Measurements from ENCODE around the gene PGLYRP2.
"Not testable (repeated sequence)": the region's sequence is repeated elsewhere in the genome, so short reads cannot be mapped to it uniquely, and the experiment has no call there.

The PGLYRP2 gene

GRCh38 chr19:15485768-15486167 is 6.5 kb upstream of the PGLYRP2 start:
- H3K4ac ChIP-seq (ENCODE audit: low read depth, low read length); H3K4me2 ChIP-seq (ENCODE audit: low read length); H4K8ac ChIP-seq (ENCODE audit: low read depth, low read length); H3K14ac ChIP-seq (ENCODE audit: low read length); H4K91ac ChIP-seq (ENCODE audit: low read depth, low read length); H3K27me3 ChIP-seq (ENCODE audit: insufficient read depth, low read length); H2BK5ac ChIP-seq (ENCODE audit: low read depth, low read length, poor library complexity); H4K12ac ChIP-seq (ENCODE audit: low read depth, low read length); H3K23ac ChIP-seq (ENCODE audit: low read length); H3K36me3 ChIP-seq (ENCODE audit: control insufficient read depth in 1 of 2, insufficient read depth in 2 of 2, low read length in 2 of 2); H3K4me1 ChIP-seq (ENCODE audit: control insufficient read depth in 1 of 2, insufficient read depth in 2 of 2, low read length in 2 of 2); H2BK12ac ChIP-seq (ENCODE audit: low read length); H3K27ac ChIP-seq (ENCODE audit: low read depth, low read length); H2AFZ ChIP-seq (ENCODE audit: insufficient read depth, low read length, poor library complexity); H3K79me2 ChIP-seq (ENCODE audit: control insufficient read depth, insufficient read depth, low read length, poor library complexity); H2BK120ac ChIP-seq (ENCODE audit: insufficient read depth, low read length, poor library complexity); H3K4me3 ChIP-seq (ENCODE audit: low read depth, low read length); H2AK5ac ChIP-seq (ENCODE audit: low read length); H3K79me1 ChIP-seq (ENCODE audit: low read length); H3K18ac ChIP-seq (ENCODE audit: low read length); H3K9ac ChIP-seq (ENCODE audit: low read length): not testable (repeated sequence)
- WGBS (ENCODE audit: extremely low coverage, insufficient coverage, insufficient read length) = no CpG with 5 or more reads among the region's 5 CpGs
- H3K9me3 ChIP-seq (ENCODE audit: insufficient read depth, low read depth, low read length) = peaks cover 11% of the 10 kb centered on the region
- peak; percentile 39 to 72 for DNase-seq

DNA sequence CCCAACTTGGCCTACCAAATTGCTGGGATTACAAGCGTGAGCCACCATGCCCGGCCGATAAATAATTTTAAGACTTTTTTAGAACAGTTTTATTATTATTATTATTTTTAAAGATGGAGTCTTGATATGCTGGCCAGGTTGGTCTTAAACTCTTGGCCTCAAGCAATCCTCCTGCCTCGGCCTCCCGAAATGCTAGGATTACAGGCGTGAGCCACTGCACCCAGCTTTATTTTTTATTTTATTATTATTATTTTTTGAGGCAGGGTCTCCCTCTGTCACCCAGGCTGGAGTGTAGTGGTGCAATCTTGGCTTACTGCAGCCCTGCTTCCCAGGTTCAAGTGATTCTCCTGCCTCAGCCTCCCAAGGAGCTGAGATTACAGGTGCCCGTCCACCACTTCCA is 1.7 kb upstream of the PGLYRP2 start:
- not testable (repeated sequence) for H4K12ac ChIP-seq (ENCODE audit: low read depth, low read length); H3K9ac ChIP-seq (ENCODE audit: low read length); H3K4me1 ChIP-seq (ENCODE audit: control insufficient read depth in 1 of 2, insufficient read depth in 2 of 2, low read length in 2 of 2); H3K4ac ChIP-seq (ENCODE audit: low read depth, low read length); H2BK5ac ChIP-seq (ENCODE audit: low read depth, low read length, poor library complexity); H3K18ac ChIP-seq (ENCODE audit: low read length); H3K4me2 ChIP-seq (ENCODE audit: low read length); H3K14ac ChIP-seq (ENCODE audit: low read length); DNase-seq; H2AFZ ChIP-seq (ENCODE audit: insufficient read depth, low read length, poor library complexity); H3K36me3 ChIP-seq (ENCODE audit: control insufficient read depth in 1 of 2, insufficient read depth in 2 of 2, low read length in 2 of 2); H2BK12ac ChIP-seq (ENCODE audit: low read length); H2AK5ac ChIP-seq (ENCODE audit: low read length); H3K79me2 ChIP-seq (ENCODE audit: control insufficient read depth, insufficient read depth, low read length, poor library complexity); H3K27me3 ChIP-seq (ENCODE audit: insufficient read depth, low read length); H4K8ac ChIP-seq (ENCODE audit: low read depth, low read length); H4K91ac ChIP-seq (ENCODE audit: low read depth, low read length); H3K79me1 ChIP-seq (ENCODE audit: low read length); H3K23ac ChIP-seq (ENCODE audit: low read length); H3K4me3 ChIP-seq (ENCODE audit: low read depth, low read length); H2BK120ac ChIP-seq (ENCODE audit: insufficient read depth, low read length, poor library complexity); H3K27ac ChIP-seq (ENCODE audit: low read depth, low read length)
- WGBS (ENCODE audit: extremely low coverage, insufficient coverage, insufficient read length) = no CpG with 5 or more reads among the region's 7 CpGs
- peaks cover 30% of the 10 kb centered on the region for H3K9me3 ChIP-seq (ENCODE audit: insufficient read depth, low read depth, low read length)

GRCh38 chr19:15476325-15476724 is 3.0 kb downstream of the PGLYRP2 start:
- no peak overlapping the region for H3K23ac ChIP-seq (ENCODE audit: low read length)
- H3K79me1 ChIP-seq (ENCODE audit: low read length) = no peaks in the 10 kb centered on the region

GRCh38 chr19:15475611-15476010 is 3.7 kb downstream of the PGLYRP2 start:
- H3K4me1 ChIP-seq (ENCODE audit: control insufficient read depth in 1 of 2, insufficient read depth in 2 of 2, low read length in 2 of 2) = no peaks in the 10 kb centered on the region
- H4K91ac ChIP-seq (ENCODE audit: low read depth, low read length) = no peak overlapping the region
- H4K8ac ChIP-seq (ENCODE audit: low read depth, low read length) = no peak overlapping the region
- no peak overlapping the region for H3K23ac ChIP-seq (ENCODE audit: low read length)
- no peak overlapping the region for H3K14ac ChIP-seq (ENCODE audit: low read length)
- H2AK5ac ChIP-seq (ENCODE audit: low read length) = no peak overlapping the region
- H3K4ac ChIP-seq (ENCODE audit: low read depth, low read length) = no peak overlapping the region
- H2AFZ ChIP-seq (ENCODE audit: insufficient read depth, low read length, poor library complexity) = no peak overlapping the region
- no peaks in the 10 kb centered on the region for H3K79me2 ChIP-seq (ENCODE audit: control insufficient read depth, insufficient read depth, low read length, poor library complexity)
- no peak overlapping the region for H3K9ac ChIP-seq (ENCODE audit: low read length)
- no peaks in the 10 kb centered on the region for H3K79me1 ChIP-seq (ENCODE audit: low read length)
- H3K4me3 ChIP-seq (ENCODE audit: low read depth, low read length) = no peak overlapping the region
- no peak overlapping the region for H4K12ac ChIP-seq (ENCODE audit: low read depth, low read length)
- H2BK5ac ChIP-seq (ENCODE audit: low read depth, low read length, poor library complexity) = no peak overlapping the region
- no peak overlapping the region for H2BK120ac ChIP-seq (ENCODE audit: insufficient read depth, low read length, poor library complexity)
- H3K9me3 ChIP-seq (ENCODE audit: insufficient read depth, low read depth, low read length) = peaks cover 32% of the 10 kb centered on the region
- no peak overlapping the region for H3K27ac ChIP-seq (ENCODE audit: low read depth, low read length)
- no peak overlapping the region for H3K4me2 ChIP-seq (ENCODE audit: low read length)
- no peaks in the 10 kb centered on the region for H3K27me3 ChIP-seq (ENCODE audit: insufficient read depth, low read length)
- no peak overlapping the region for H2BK12ac ChIP-seq (ENCODE audit: low read length)
- no CpG with 5 or more reads among the region's 10 CpGs for WGBS (ENCODE audit: extremely low coverage, insufficient coverage, insufficient read length)
- no peaks in the 10 kb centered on the region for H3K36me3 ChIP-seq (ENCODE audit: control insufficient read depth in 1 of 2, insufficient read depth in 2 of 2, low read length in 2 of 2)
- no peak for DNase-seq
- H3K18ac ChIP-seq (ENCODE audit: low read length) = no peak overlapping the region

More at GRCh38 chr19:15476325-15476724, 3.0 kb downstream of the PGLYRP2 start:
- no peak for DNase-seq
- H3K9me3 ChIP-seq (ENCODE audit: insufficient read depth, low read depth, low read length) = peaks cover 34% of the 10 kb centered on the region
- H3K4me1 ChIP-seq (ENCODE audit: control insufficient read depth in 1 of 2, insufficient read depth in 2 of 2, low read length in 2 of 2) = no peaks in the 10 kb centered on the region
- no peak overlapping the region for H4K12ac ChIP-seq (ENCODE audit: low read depth, low read length)
- H2BK12ac ChIP-seq (ENCODE audit: low read length) = no peak overlapping the region
- H3K36me3 ChIP-seq (ENCODE audit: control insufficient read depth in 1 of 2, insufficient read depth in 2 of 2, low read length in 2 of 2) = no peaks in the 10 kb centered on the region
- no peak overlapping the region for H3K18ac ChIP-seq (ENCODE audit: low read length)
- H3K14ac ChIP-seq (ENCODE audit: low read length) = no peak overlapping the region
- H2AFZ ChIP-seq (ENCODE audit: insufficient read depth, low read length, poor library complexity) = no peak overlapping the region
- no peak overlapping the region for H2AK5ac ChIP-seq (ENCODE audit: low read length)
- no peaks in the 10 kb centered on the region for H3K79me2 ChIP-seq (ENCODE audit: control insufficient read depth, insufficient read depth, low read length, poor library complexity)
- no CpG with 5 or more reads among the region's 5 CpGs for WGBS (ENCODE audit: extremely low coverage, insufficient coverage, insufficient read length)
- H3K9ac ChIP-seq (ENCODE audit: low read length) = no peak overlapping the region
- H4K8ac ChIP-seq (ENCODE audit: low read depth, low read length) = no peak overlapping the region
- no peak overlapping the region for H4K91ac ChIP-seq (ENCODE audit: low read depth, low read length)
- H2BK120ac ChIP-seq (ENCODE audit: insufficient read depth, low read length, poor library complexity) = no peak overlapping the region
- no peak overlapping the region for H3K27ac ChIP-seq (ENCODE audit: low read depth, low read length)
- H3K4ac ChIP-seq (ENCODE audit: low read depth, low read length) = no peak overlapping the region
- H3K27me3 ChIP-seq (ENCODE audit: insufficient read depth, low read length) = no peaks in the 10 kb centered on the region
- no peak overlapping the region for H3K4me3 ChIP-seq (ENCODE audit: low read depth, low read length)
- H2BK5ac ChIP-seq (ENCODE audit: low read depth, low read length, poor library complexity) = no peak overlapping the region
- no peak overlapping the region for H3K4me2 ChIP-seq (ENCODE audit: low read length)

Data from trophoblast cell (in vitro differentiated cells and primary cell).